Measurements from ENCODE around the gene ITPR1. TPM values are rescaled to one million over a fixed set of nuclear protein-coding genes. Genes with fewer than 3 reads are reported as not detected.

Gene ITPR1
- total RNA-seq, 2 donors from 2014 or later, result 7.0 to 18.2 TPM

GRCh38 chr3:4778740-4779139 lies 285.6 kb downstream of the ITPR1 start:
- intact Hi-C loops (cut with DNase I), result no loop called here

GRCh38 chr3:4780545-4780957 lies 287.4 kb downstream of the ITPR1 start:
- H3K9me3 ChIP-seq, result no peaks in the 10 kb centered on the region
- intact Hi-C loops (cut with DNase I), result no loop called here
- no peak overlapping the region for H3K4me3 ChIP-seq
- H3K27ac ChIP-seq, result no peak overlapping the region
- H3K9ac ChIP-seq (ENCODE audit: low read depth in 2 of 2, low read length in 2 of 2), result no peak overlapping the region
- H3K36me3 ChIP-seq, result no peaks in the 10 kb centered on the region
- no peak for TF ChIP-seq CTCF (IDR thresholded peaks at IDR 0.05)
- no peak for DNase-seq
- no peaks in the 10 kb centered on the region for H3K27me3 ChIP-seq
- peaks cover 3% of the 10 kb centered on the region for H3K4me1 ChIP-seq

More at GRCh38 chr3:4778740-4779139, 285.6 kb downstream of the ITPR1 start:
- no peak overlapping the region for H3K9ac ChIP-seq (ENCODE audit: low read depth in 2 of 2, low read length in 2 of 2)
- TF ChIP-seq CTCF (IDR thresholded peaks at IDR 0.05), result no peak
- no peak overlapping the region for H3K4me3 ChIP-seq
- H3K27me3 ChIP-seq, result no peaks in the 10 kb centered on the region
- no peak for DNase-seq
- no peaks in the 10 kb centered on the region for H3K36me3 ChIP-seq
- H3K4me1 ChIP-seq, result peaks cover 3% of the 10 kb centered on the region
- H3K27ac ChIP-seq, result no peak overlapping the region
- H3K9me3 ChIP-seq, result no peaks in the 10 kb centered on the region

GRCh38 chr3:4782095-4782494 lies 288.9 kb downstream of the ITPR1 start:
- H3K36me3 ChIP-seq, result no peaks in the 10 kb centered on the region
- H3K27me3 ChIP-seq, result no peaks in the 10 kb centered on the region
- H3K27ac ChIP-seq, result no peak overlapping the region
- intact Hi-C loops (cut with DNase I), result no loop called here
- DNase-seq, result no peak
- H3K9ac ChIP-seq (ENCODE audit: low read depth in 2 of 2, low read length in 2 of 2), result no peak overlapping the region
- no peak for TF ChIP-seq CTCF (IDR thresholded peaks at IDR 0.05)
- no peaks in the 10 kb centered on the region for H3K9me3 ChIP-seq
- peaks cover 3% of the 10 kb centered on the region for H3K4me1 ChIP-seq
- no peak overlapping the region for H3K4me3 ChIP-seq

- H3K27me3 ChIP-seq, result no peaks in the 10 kb centered on the region
- intact Hi-C loops (cut with DNase I), result no loop called here
- no peaks in the 10 kb centered on the region for H3K36me3 ChIP-seq
- no peaks in the 10 kb centered on the region for H3K9me3 ChIP-seq
- no peak overlapping the region for H3K9ac ChIP-seq (ENCODE audit: low read depth in 2 of 2, low read length in 2 of 2)
- no peak for DNase-seq
- no peak for TF ChIP-seq CTCF (IDR thresholded peaks at IDR 0.05)
- no peaks in the 10 kb centered on the region for H3K4me1 ChIP-seq
- H3K4me3 ChIP-seq, result no peak overlapping the region
- no peak overlapping the region for H3K27ac ChIP-seq
Measured at GRCh38 chr3:4785551-4785950, 292.4 kb downstream of the ITPR1 start.

- Histone ChIP-seq H3K9ac (ENCODE audit: low read depth in 2 of 2, low read length in 2 of 2) (no peak overlapping the region), H3K36me3 (no peaks in the 10 kb centered on the region), H3K27ac (no peak overlapping the region), H3K4me3 (no peak overlapping the region), H3K27me3 (no peaks in the 10 kb centered on the region), H3K9me3 (no peaks in the 10 kb centered on the region), H3K4me1 (no peaks in the 10 kb centered on the region)
- TF ChIP-seq CTCF (IDR thresholded peaks at IDR 0.05), result no peak
- DNase-seq, result no peak
- intact Hi-C loops (cut with DNase I), result no loop called here
Measured at GRCh38 chr3:4786431-4786830, 293.3 kb downstream of the ITPR1 start.

GRCh38 chr3:4791358-4791757 lies 298.2 kb downstream of the ITPR1 start:
- Histone ChIP-seq H3K4me3 (no peak overlapping the region), H3K9me3 (no peaks in the 10 kb centered on the region), H3K27me3 (no peaks in the 10 kb centered on the region), H3K36me3 (no peaks in the 10 kb centered on the region), H3K9ac (ENCODE audit: low read depth in 2 of 2, low read length in 2 of 2) (no peak overlapping the region), H3K27ac (no peak overlapping the region), H3K4me1 (no peaks in the 10 kb centered on the region)
- no peak for TF ChIP-seq CTCF (IDR thresholded peaks at IDR 0.05)
- intact Hi-C loops (cut with DNase I), result no loop called here
- no peak for DNase-seq
